ENCODE data around the gene KIF21A. TPM values are rescaled to one million over a fixed set of nuclear protein-coding genes. Genes with fewer than 3 reads are reported as not detected.

The KIF21A gene
- total and polyA plus RNA-seq, 2 of the 13 experiments (the other 11 are each of a cell fraction or from before 2014, with no cell fraction given), result 20.6 to 39.7 TPM

GRCh38 chr12:39426636-39427240 lies 16.2 kb downstream of the KIF21A start:
- H3K9ac ChIP-seq (ENCODE audit: insufficient read depth, low read depth, low read length), result no peak overlapping the region
- H3K4me2 ChIP-seq (ENCODE audit: low read depth, low read length), result peak overlapping the region; percentile 51
- 0 out of 2 replicates have a peak, but pooled peaks have one; percentile 15 for TF ChIP-seq ZNF460 (CRISPR knock-in tag; IDR thresholded peaks at IDR 0.05; ENCODE audit: borderline replicate concordance)
- TF ChIP-seq POGZ (CRISPR knock-in tag; IDR thresholded peaks at IDR 0.05), result no peak
- DNase-seq (ENCODE audit: low spot score), result no peak
- no peak for FAIRE-seq
- H3K4me1 ChIP-seq (ENCODE audit: insufficient read depth, low read length), result peaks cover 44% of the 10 kb centered on the region
- H3K9me3 ChIP-seq (ENCODE audit: low read length), result no peaks in the 10 kb centered on the region
- ChIA-PET CTCF (ENCODE audit: low intra/inter-chr PET ratio, low total read pairs) (interaction anchor here (1.8 kb wide), 1 partner anchor 16 kb away, joined by 3 read pairs; the partner anchor contains the start of gene KIF21A), POLR2A (interaction anchor here (1.0 to 4.4 kb wide), 4 partner anchors 9 to 59 kb away, joined by 4 to 32 read pairs (median 4); partner anchors contain the start of gene KIF21A)
- ATAC-seq, result peak; percentile 56
- WGBS (ENCODE audit: low lambda C conversion rate), result 68% methylated on average over 3 of the region's 3 CpGs
- no TSS peak for BruUV-seq (replicated peaks)
- no peaks in the 10 kb centered on the region for H3K27me3 ChIP-seq (ENCODE audit: control insufficient read depth in 1 of 2, insufficient read depth in 2 of 2, low read length in 2 of 2)
- H3K36me3 ChIP-seq (replicated peaks in 1 of 2; ENCODE audit: control insufficient read depth in 1 of 2, insufficient read depth in 2 of 2, low read length in 2 of 2), result no peaks in the 10 kb centered on the region
- peak overlapping the region; percentile 58 for H3K27ac ChIP-seq (ENCODE audit: extremely low read length, insufficient read depth, low read length)
- peaks cover 35% of the 10 kb centered on the region for H3K79me2 ChIP-seq (ENCODE audit: insufficient read depth, low read length)
- no peaks in the 10 kb centered on the region for H4K20me1 ChIP-seq (ENCODE audit: insufficient read depth, low read length)
- in situ Hi-C loops (cut with HindIII; ENCODE audit: extremely low pct_ligation_motif_present, low pct_unique_long_range_greater_than_20kb), result no loop called here
- H3K4me3 ChIP-seq (replicated peaks in 1 of 3; ENCODE audit: insufficient read depth in 1 of 3, low read depth in 2 of 3, low read length in 3 of 3), result no peak overlapping the region
- intact Hi-C loops (cut with micrococcal nuclease; ENCODE audit: unreplicated experiment), result loop anchor here (1.0 to 2.0 kb wide), 2 partner anchors 8 to 16 kb away; partner anchors contain the start of gene KIF21A
- H2AFZ ChIP-seq (ENCODE audit: low read length), result no peak overlapping the region

DNA sequence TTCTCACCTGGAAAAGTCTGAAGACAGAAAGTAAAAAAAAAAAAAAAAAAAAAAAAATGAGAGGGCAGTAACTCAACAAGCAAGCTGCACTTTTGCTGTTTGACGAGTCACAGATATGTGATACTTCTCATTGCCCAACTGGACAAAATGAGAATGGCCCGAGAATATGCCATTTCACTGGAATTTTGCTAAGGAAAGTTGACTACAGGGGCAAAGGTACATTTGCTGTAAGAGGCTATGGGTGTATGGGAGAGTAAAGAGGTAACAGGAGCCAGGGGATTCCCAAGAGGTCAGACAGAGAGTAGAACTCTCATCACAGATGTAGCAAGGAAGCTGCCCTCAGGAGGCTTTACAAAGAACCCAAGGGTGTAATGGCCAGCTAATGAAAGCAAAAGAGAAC lies 22.9 kb downstream of the KIF21A start:
- H3K4me1 ChIP-seq (ENCODE audit: insufficient read depth, low read length), result peaks cover 17% of the 10 kb centered on the region
- ChIA-PET CTCF (ENCODE audit: low intra/inter-chr PET ratio, low total read pairs) (no interaction called here), POLR2A (interaction anchor here (0.7 kb wide), 1 partner anchor 24 kb away, joined by 3 read pairs; no protein-coding TSS in a partner anchor)
- no peaks in the 10 kb centered on the region for H3K9me3 ChIP-seq (ENCODE audit: low read length)
- ATAC-seq, result peak; percentile 37; the same call in 1 of the 3 replicates
- no TSS peak for BruUV-seq (replicated peaks)
- peak; percentile 26 for DNase-seq (ENCODE audit: low spot score)
- no peak overlapping the region for H3K4me3 ChIP-seq (replicated peaks in 1 of 3; ENCODE audit: insufficient read depth in 1 of 3, low read depth in 2 of 3, low read length in 3 of 3)
- H4K20me1 ChIP-seq (ENCODE audit: insufficient read depth, low read length), result no peaks in the 10 kb centered on the region
- 88% methylated on average over 2 of the region's 2 CpGs for WGBS (ENCODE audit: low lambda C conversion rate)
- peaks cover 14% of the 10 kb centered on the region for H3K79me2 ChIP-seq (ENCODE audit: insufficient read depth, low read length)
- no peaks in the 10 kb centered on the region for H3K36me3 ChIP-seq (replicated peaks in 1 of 2; ENCODE audit: control insufficient read depth in 1 of 2, insufficient read depth in 2 of 2, low read length in 2 of 2)
- FAIRE-seq, result no peak
- H3K9ac ChIP-seq (ENCODE audit: insufficient read depth, low read depth, low read length), result no peak overlapping the region
- H3K27ac ChIP-seq (ENCODE audit: extremely low read length, insufficient read depth, low read length), result no peak overlapping the region
- in situ Hi-C loops (cut with HindIII; ENCODE audit: extremely low pct_ligation_motif_present, low pct_unique_long_range_greater_than_20kb) (no loop called here), intact Hi-C loops (cut with micrococcal nuclease; ENCODE audit: unreplicated experiment) (no loop called here)
- no peak overlapping the region for H2AFZ ChIP-seq (ENCODE audit: low read length)
- no peak overlapping the region for H3K4me2 ChIP-seq (ENCODE audit: low read depth, low read length)
- no peaks in the 10 kb centered on the region for H3K27me3 ChIP-seq (ENCODE audit: control insufficient read depth in 1 of 2, insufficient read depth in 2 of 2, low read length in 2 of 2)
- TF ChIP-seq ZNF136 (CRISPR knock-in tag; IDR thresholded peaks at IDR 0.05; ENCODE audit: low read depth), result no peak
- no peak for TF ChIP-seq NKX3-1 (CRISPR knock-in tag; IDR thresholded peaks at IDR 0.05)
- TF ChIP-seq KLF9 (CRISPR knock-in tag; IDR thresholded peaks at IDR 0.05; ENCODE audit: low read depth), result no peak
- no peak for TF ChIP-seq CCDC6 (CRISPR knock-in tag; IDR thresholded peaks at IDR 0.05)
- no peak for TF ChIP-seq IKZF4 (CRISPR knock-in tag; IDR thresholded peaks at IDR 0.05; ENCODE audit: borderline replicate concordance, low read depth, not compliant biosample characterization)
- TF ChIP-seq, protein P1, sequence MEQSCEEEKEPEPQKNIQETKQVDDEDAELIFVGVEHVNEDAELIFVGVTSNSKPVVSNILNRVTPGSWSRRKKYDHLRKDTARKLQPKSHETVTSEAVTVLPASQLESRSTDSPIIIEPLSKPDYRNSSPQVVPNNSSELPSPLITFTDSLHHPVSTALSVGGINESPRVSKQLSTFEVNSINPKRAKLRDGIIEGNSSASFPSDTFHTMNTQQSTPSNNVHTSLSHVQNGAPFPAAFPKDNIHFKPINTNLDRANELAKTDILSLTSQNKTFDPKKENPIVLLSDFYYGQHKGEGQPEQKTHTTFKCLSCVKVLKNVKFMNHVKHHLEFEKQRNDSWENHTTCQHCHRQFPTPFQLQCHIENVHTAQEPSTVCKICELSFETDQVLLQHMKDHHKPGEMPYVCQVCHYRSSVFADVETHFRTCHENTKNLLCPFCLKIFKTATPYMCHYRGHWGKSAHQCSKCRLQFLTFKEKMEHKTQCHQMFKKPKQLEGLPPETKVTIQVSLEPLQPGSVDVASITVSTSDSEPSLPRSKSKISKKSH (CRISPR knock-in tag; IDR thresholded peaks at IDR 0.05; ENCODE audit: borderline replicate concordance), result no peak
- TF ChIP-seq, protein P2, sequence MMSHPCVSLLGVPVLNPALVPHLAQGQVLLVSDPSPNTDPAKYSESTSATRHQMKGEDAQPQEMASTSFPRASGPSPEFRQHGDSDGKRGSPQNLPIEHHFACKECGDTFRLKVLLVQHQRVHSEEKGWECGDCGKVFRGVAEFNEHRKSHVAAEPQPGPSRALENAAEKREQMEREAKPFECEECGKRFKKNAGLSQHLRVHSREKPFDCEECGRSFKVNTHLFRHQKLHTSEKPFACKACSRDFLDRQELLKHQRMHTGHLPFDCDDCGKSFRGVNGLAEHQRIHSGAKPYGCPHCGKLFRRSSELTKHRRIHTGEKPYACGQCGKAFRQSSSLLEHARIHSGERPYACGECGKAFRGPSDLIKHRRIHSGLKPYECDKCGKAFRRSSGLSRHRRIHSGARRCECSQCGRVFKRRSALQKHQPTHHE (CRISPR knock-in tag; IDR thresholded peaks at IDR 0.05; ENCODE audit: borderline replicate concordance), result no peak
- no peak for TF ChIP-seq ZNF317 (CRISPR knock-in tag; IDR thresholded peaks at IDR 0.05)
- no peak for TF ChIP-seq E2F2 (CRISPR knock-in tag; IDR thresholded peaks at IDR 0.05; ENCODE audit: borderline replicate concordance)
- TF ChIP-seq REXO4 (CRISPR knock-in tag; IDR thresholded peaks at IDR 0.05; ENCODE audit: borderline replicate concordance), result no peak
- TF ChIP-seq RFX5 (IDR thresholded peaks at IDR 0.05; ENCODE audit: low read depth, low read length), result no peak
- no peak for TF ChIP-seq HDAC6 (IDR thresholded peaks at IDR 0.05; ENCODE audit: low read depth, low read length)
